ENCODE data around the gene ALAS2.

The ALAS2 gene

DNA sequence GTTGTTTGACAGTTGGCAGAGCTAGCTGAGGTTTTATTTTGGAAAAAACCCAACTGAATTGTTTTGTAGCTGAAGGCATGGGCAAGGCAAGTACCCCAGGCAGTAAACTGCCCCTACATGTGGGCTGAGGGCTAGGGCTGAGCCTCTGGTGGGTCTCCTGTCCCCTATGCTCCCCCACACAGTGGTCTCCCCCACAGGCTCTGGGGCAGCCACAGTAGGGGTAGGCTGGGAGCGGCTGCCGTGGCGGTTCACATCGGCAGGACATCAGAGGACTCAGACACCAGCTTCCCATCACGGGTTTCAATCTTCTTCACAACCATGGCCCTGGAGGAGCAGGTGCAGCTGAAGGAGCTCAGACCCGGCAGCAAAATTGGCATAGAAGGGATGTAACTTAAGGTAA lies 10.7 kb upstream of the ALAS2 start:
- TF ChIP-seq YY1 (IDR thresholded peaks at IDR 0.05; ENCODE audit: low read depth): no peak
- no peak for TF ChIP-seq CEBPB (IDR thresholded peaks at IDR 0.05)
- TF ChIP-seq TAF1 (IDR thresholded peaks at IDR 0.05; ENCODE audit: low read depth): no peak
- TF ChIP-seq TCF12 (IDR thresholded peaks at IDR 0.05; ENCODE audit: low read depth): no peak
- no peak for TF ChIP-seq EGR1 (IDR thresholded peaks at IDR 0.05)
- TF ChIP-seq, protein P1, sequence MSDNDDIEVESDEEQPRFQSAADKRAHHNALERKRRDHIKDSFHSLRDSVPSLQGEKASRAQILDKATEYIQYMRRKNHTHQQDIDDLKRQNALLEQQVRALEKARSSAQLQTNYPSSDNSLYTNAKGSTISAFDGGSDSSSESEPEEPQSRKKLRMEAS (IDR thresholded peaks at IDR 0.05): no peak
- no peak for TF ChIP-seq RAD21 (IDR thresholded peaks at IDR 0.05; ENCODE audit: low read depth)
- no peak for TF ChIP-seq EP300 (IDR thresholded peaks at IDR 0.05; ENCODE audit: borderline replicate concordance)

DNA sequence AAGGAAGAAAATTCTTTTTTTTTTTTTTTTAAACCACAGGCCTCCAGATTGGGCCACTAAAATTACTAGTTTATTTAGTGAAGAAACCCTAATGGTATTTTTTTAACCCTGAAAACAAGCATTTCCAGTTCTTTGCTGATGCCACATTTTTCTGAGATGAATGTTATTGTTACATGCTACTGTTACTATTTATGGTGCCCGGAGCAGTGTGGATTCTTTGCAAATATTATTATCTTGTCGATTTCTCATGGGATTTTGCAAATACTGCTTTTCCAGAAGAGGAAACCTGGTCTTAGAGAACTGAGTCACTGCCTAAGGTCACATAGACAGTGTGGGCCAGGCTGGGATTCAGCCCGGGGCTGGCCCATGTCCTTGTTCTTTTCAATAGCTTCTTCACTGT lies 8.7 kb upstream of the ALAS2 start:
- TF ChIP-seq EP300 (IDR thresholded peaks at IDR 0.05; ENCODE audit: borderline replicate concordance): no peak
- no peak for TF ChIP-seq CREB1 (IDR thresholded peaks at IDR 0.05; ENCODE audit: low read depth)
- TF ChIP-seq EGR1 (IDR thresholded peaks at IDR 0.05): no peak
- TF ChIP-seq TCF12 (IDR thresholded peaks at IDR 0.05; ENCODE audit: low read depth): no peak
- TF ChIP-seq NFIC (IDR thresholded peaks at IDR 0.05): no peak

DNA sequence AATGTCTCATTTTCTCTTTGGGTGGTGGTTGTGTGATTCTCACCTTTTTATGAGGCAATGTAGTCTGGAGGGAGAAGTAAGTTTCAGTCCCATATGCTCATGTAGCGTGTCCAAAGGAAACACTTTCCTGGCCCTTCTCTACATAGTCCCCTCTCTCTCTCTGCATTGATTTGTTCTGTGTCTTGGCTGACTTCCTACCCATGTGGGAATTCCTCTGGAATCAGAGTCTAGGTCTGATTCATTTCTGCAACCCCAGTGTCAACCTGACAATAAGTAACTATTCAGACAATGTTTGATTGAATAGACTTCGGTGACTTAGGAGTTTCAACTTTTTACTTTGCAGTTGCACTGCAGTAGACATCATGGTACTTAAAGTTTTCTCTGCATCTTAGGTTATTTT lies 2.7 kb upstream of the ALAS2 start:
- TF ChIP-seq RAD21 (IDR thresholded peaks at IDR 0.05; ENCODE audit: low read depth) (no peak), TEAD4 (IDR thresholded peaks at IDR 0.05) (no peak), EGR1 (IDR thresholded peaks at IDR 0.05) (no peak), FOXM1 (IDR thresholded peaks at IDR 0.05; ENCODE audit: borderline replicate concordance, low read depth) (no peak), EP300 (IDR thresholded peaks at IDR 0.05; ENCODE audit: borderline replicate concordance) (no peak), CEBPB (IDR thresholded peaks at IDR 0.05) (no peak), ZBTB7A (IDR thresholded peaks at IDR 0.05; ENCODE audit: low read depth) (no peak), NFIC (IDR thresholded peaks at IDR 0.05) (no peak), TCF12 (IDR thresholded peaks at IDR 0.05; ENCODE audit: low read depth) (no peak), YY1 (IDR thresholded peaks at IDR 0.05; ENCODE audit: low read depth) (no peak)
- TF ChIP-seq, protein P2, sequence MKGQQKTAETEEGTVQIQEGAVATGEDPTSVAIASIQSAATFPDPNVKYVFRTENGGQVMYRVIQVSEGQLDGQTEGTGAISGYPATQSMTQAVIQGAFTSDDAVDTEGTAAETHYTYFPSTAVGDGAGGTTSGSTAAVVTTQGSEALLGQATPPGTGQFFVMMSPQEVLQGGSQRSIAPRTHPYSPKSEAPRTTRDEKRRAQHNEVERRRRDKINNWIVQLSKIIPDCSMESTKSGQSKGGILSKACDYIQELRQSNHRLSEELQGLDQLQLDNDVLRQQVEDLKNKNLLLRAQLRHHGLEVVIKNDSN (IDR thresholded peaks at IDR 0.05): no peak
- TF ChIP-seq, protein P3, sequence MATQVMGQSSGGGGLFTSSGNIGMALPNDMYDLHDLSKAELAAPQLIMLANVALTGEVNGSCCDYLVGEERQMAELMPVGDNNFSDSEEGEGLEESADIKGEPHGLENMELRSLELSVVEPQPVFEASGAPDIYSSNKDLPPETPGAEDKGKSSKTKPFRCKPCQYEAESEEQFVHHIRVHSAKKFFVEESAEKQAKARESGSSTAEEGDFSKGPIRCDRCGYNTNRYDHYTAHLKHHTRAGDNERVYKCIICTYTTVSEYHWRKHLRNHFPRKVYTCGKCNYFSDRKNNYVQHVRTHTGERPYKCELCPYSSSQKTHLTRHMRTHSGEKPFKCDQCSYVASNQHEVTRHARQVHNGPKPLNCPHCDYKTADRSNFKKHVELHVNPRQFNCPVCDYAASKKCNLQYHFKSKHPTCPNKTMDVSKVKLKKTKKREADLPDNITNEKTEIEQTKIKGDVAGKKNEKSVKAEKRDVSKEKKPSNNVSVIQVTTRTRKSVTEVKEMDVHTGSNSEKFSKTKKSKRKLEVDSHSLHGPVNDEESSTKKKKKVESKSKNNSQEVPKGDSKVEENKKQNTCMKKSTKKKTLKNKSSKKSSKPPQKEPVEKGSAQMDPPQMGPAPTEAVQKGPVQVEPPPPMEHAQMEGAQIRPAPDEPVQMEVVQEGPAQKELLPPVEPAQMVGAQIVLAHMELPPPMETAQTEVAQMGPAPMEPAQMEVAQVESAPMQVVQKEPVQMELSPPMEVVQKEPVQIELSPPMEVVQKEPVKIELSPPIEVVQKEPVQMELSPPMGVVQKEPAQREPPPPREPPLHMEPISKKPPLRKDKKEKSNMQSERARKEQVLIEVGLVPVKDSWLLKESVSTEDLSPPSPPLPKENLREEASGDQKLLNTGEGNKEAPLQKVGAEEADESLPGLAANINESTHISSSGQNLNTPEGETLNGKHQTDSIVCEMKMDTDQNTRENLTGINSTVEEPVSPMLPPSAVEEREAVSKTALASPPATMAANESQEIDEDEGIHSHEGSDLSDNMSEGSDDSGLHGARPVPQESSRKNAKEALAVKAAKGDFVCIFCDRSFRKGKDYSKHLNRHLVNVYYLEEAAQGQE (IDR thresholded peaks at IDR 0.05; ENCODE audit: low read depth): no peak
- TF ChIP-seq, protein P1 (IDR thresholded peaks at IDR 0.05): no peak

DNA sequence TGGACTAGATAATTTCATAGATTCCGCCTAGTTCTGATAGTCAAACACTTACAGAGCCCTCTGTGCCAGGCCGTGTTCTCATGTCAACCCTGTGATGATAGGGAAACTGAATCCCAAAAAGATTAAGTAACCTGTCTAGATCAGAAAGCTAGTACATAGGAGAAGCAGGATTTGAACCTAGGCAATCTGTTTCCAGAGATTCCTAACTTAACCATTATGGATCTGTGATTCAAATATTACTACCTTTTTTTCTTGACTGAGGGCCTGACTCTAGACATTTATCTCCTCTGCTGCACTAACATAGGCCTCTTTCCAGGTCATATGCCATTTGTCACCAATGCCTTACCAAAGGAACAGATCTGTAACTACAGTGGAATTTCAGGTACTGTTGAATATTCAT lies 1.5 kb downstream of the ALAS2 start:
- TF ChIP-seq, protein P1 (IDR thresholded peaks at IDR 0.05): no peak
- TF ChIP-seq EP300 (IDR thresholded peaks at IDR 0.05; ENCODE audit: borderline replicate concordance): no peak
- TF ChIP-seq TAF1 (IDR thresholded peaks at IDR 0.05; ENCODE audit: low read depth): no peak
- no peak for TF ChIP-seq FOXM1 (IDR thresholded peaks at IDR 0.05; ENCODE audit: borderline replicate concordance, low read depth)
- TF ChIP-seq, protein P3 (IDR thresholded peaks at IDR 0.05; ENCODE audit: low read depth): no peak
- no peak for TF ChIP-seq TEAD4 (IDR thresholded peaks at IDR 0.05)
- TF ChIP-seq NFIC (IDR thresholded peaks at IDR 0.05): no peak
- TF ChIP-seq CEBPB (IDR thresholded peaks at IDR 0.05): no peak
- no peak for TF ChIP-seq YY1 (IDR thresholded peaks at IDR 0.05; ENCODE audit: low read depth)
- no peak for TF ChIP-seq TCF12 (IDR thresholded peaks at IDR 0.05; ENCODE audit: low read depth)
- no peak for TF ChIP-seq EGR1 (IDR thresholded peaks at IDR 0.05)
- no peak for TF ChIP-seq ZBTB7A (IDR thresholded peaks at IDR 0.05; ENCODE audit: low read depth)
- TF ChIP-seq CREB1 (IDR thresholded peaks at IDR 0.05; ENCODE audit: low read depth): no peak
- TF ChIP-seq, protein P2 (IDR thresholded peaks at IDR 0.05): no peak
- no peak for TF ChIP-seq RAD21 (IDR thresholded peaks at IDR 0.05; ENCODE audit: low read depth)

DNA sequence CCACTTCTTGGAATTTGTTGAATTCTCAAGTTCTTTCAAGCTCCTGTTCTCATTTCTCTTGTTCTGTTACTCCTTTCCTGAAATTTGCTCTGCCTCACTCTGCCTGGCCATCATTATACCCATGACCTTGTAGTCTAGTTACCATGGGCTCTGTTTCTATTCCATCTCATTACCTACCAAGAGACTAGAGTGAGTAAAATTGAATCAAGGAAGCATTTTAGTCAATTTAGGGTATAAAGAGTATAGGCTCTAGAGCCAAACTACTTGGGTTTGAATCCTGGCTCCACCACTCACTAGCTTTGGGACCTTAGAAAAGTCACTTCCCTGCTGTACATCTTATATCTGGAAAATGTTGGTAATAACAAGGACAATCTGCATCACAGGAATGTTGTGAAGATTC lies 2.2 kb downstream of the ALAS2 start:
- no peak for TF ChIP-seq CREB1 (IDR thresholded peaks at IDR 0.05; ENCODE audit: low read depth)
- TF ChIP-seq TCF12 (IDR thresholded peaks at IDR 0.05; ENCODE audit: low read depth): no peak
- TF ChIP-seq TEAD4 (IDR thresholded peaks at IDR 0.05): no peak
- TF ChIP-seq CEBPB (IDR thresholded peaks at IDR 0.05): no peak
- TF ChIP-seq, protein P2 (IDR thresholded peaks at IDR 0.05): no peak
- no peak for TF ChIP-seq RAD21 (IDR thresholded peaks at IDR 0.05; ENCODE audit: low read depth)
- TF ChIP-seq EGR1 (IDR thresholded peaks at IDR 0.05): no peak
- TF ChIP-seq FOXM1 (IDR thresholded peaks at IDR 0.05; ENCODE audit: borderline replicate concordance, low read depth): no peak
- TF ChIP-seq, protein P3 (IDR thresholded peaks at IDR 0.05; ENCODE audit: low read depth): no peak
- TF ChIP-seq ZBTB7A (IDR thresholded peaks at IDR 0.05; ENCODE audit: low read depth): no peak
- TF ChIP-seq, protein P1 (IDR thresholded peaks at IDR 0.05): no peak
- TF ChIP-seq TAF1 (IDR thresholded peaks at IDR 0.05; ENCODE audit: low read depth): no peak
- TF ChIP-seq YY1 (IDR thresholded peaks at IDR 0.05; ENCODE audit: low read depth): no peak
- TF ChIP-seq NFIC (IDR thresholded peaks at IDR 0.05): no peak
- TF ChIP-seq EP300 (IDR thresholded peaks at IDR 0.05; ENCODE audit: borderline replicate concordance): no peak
